ENCODE measurements around the gene CACNA1S. TPM values are rescaled to one million over a fixed set of nuclear protein-coding genes. Genes with fewer than 3 reads are reported as not detected.

CACNA1S gene
- total and polyA plus RNA-seq, 2 experiments from 2014 or later: not detected

GRCh38 chr1:201020040-201020591 lies 92.1 kb downstream of the CACNA1S start:
- DNase-seq (ENCODE audit: low spot score): no peak
- H3K4me3 ChIP-seq: no peak overlapping the region
- no peaks in the 10 kb centered on the region for H3K79me2 ChIP-seq
- no peaks in the 10 kb centered on the region for H4K20me1 ChIP-seq (ENCODE audit: insufficient read depth, poor library complexity, severe bottlenecking)
- H3K36me3 ChIP-seq (replicated peaks; ENCODE audit: insufficient read depth, low read depth): no peaks in the 10 kb centered on the region
- no peak overlapping the region for H2AFZ ChIP-seq
- H3K9me3 ChIP-seq (ENCODE audit: low read depth): no peaks in the 10 kb centered on the region
- no peak overlapping the region for H3K27ac ChIP-seq
- no peaks in the 10 kb centered on the region for H3K9me2 ChIP-seq (replicated peaks; ENCODE audit: insufficient read depth)
- H3K27me3 ChIP-seq: peaks cover 11% of the 10 kb centered on the region
- peaks cover 23% of the 10 kb centered on the region for H3K4me1 ChIP-seq (ENCODE audit: insufficient read depth)
- TF ChIP-seq CTCF (IDR thresholded peaks at IDR 0.05; ENCODE audit: poor library complexity) (no peak), EZH2phosphoT487 (IDR thresholded peaks at IDR 0.05; ENCODE audit: low read depth, severe bottlenecking, unreplicated experiment) (no peak), EZH2 (IDR thresholded peaks at IDR 0.05; ENCODE audit: borderline replicate concordance) (no peak)
- 68% methylated on average over 4 of the region's 4 CpGs for WGBS (ENCODE audit: low lambda C conversion rate, missing lambda C conversion rate)
- H3K4me2 ChIP-seq: no peak overlapping the region

- no peaks in the 10 kb centered on the region for H3K79me2 ChIP-seq
- no peaks in the 10 kb centered on the region for H3K36me3 ChIP-seq (replicated peaks; ENCODE audit: insufficient read depth, low read depth)
- H3K9me2 ChIP-seq (replicated peaks; ENCODE audit: insufficient read depth): no peaks in the 10 kb centered on the region
- no peak overlapping the region for H2AFZ ChIP-seq
- WGBS (ENCODE audit: low lambda C conversion rate, missing lambda C conversion rate): 75% methylated on average over 5 of the region's 5 CpGs
- H3K4me3 ChIP-seq: no peak overlapping the region
- no peaks in the 10 kb centered on the region for H3K9me3 ChIP-seq (ENCODE audit: low read depth)
- DNase-seq (ENCODE audit: low spot score): peak; percentile 37
- H3K27ac ChIP-seq: no peak overlapping the region
- H3K27me3 ChIP-seq: peaks cover 11% of the 10 kb centered on the region
- H3K4me2 ChIP-seq: no peak overlapping the region
- no peak for TF ChIP-seq EZH2 (IDR thresholded peaks at IDR 0.05; ENCODE audit: borderline replicate concordance)
- no peak for TF ChIP-seq CTCF (IDR thresholded peaks at IDR 0.05; ENCODE audit: poor library complexity)
- no peak for TF ChIP-seq EZH2phosphoT487 (IDR thresholded peaks at IDR 0.05; ENCODE audit: low read depth, severe bottlenecking, unreplicated experiment)
- peaks cover 23% of the 10 kb centered on the region for H3K4me1 ChIP-seq (ENCODE audit: insufficient read depth)
- no peaks in the 10 kb centered on the region for H4K20me1 ChIP-seq (ENCODE audit: insufficient read depth, poor library complexity, severe bottlenecking)
Measured at GRCh38 chr1:201019321-201019977, 92.8 kb downstream of the CACNA1S start.

- Histone ChIP-seq H3K4me1 (ENCODE audit: insufficient read depth) (peaks cover 23% of the 10 kb centered on the region), H3K4me2 (no peak overlapping the region), H3K9me2 (replicated peaks; ENCODE audit: insufficient read depth) (no peaks in the 10 kb centered on the region), H3K79me2 (no peaks in the 10 kb centered on the region), H3K27ac (no peak overlapping the region), H2AFZ (no peak overlapping the region), H4K20me1 (ENCODE audit: insufficient read depth, poor library complexity, severe bottlenecking) (no peaks in the 10 kb centered on the region), H3K36me3 (replicated peaks; ENCODE audit: insufficient read depth, low read depth) (no peaks in the 10 kb centered on the region), H3K4me3 (no peak overlapping the region), H3K9me3 (ENCODE audit: low read depth) (no peaks in the 10 kb centered on the region), H3K27me3 (peaks cover 10% of the 10 kb centered on the region)
- DNase-seq (ENCODE audit: low spot score): no peak
- WGBS (ENCODE audit: low lambda C conversion rate, missing lambda C conversion rate): 79% methylated on average over 2 of the region's 2 CpGs
- TF ChIP-seq EZH2 (IDR thresholded peaks at IDR 0.05; ENCODE audit: borderline replicate concordance) (no peak), CTCF (IDR thresholded peaks at IDR 0.05; ENCODE audit: poor library complexity) (no peak)
Measured at GRCh38 chr1:201017828-201018163, 94.4 kb downstream of the CACNA1S start.

All from hepatocyte (in vitro differentiated cells).